ACC112 (cell line): ENCODE results near the gene E2F4.
A peak's percentile ranks its signal among the peaks of the same experiment; 100 is the strongest.

ENCODE experiments used
- H2AFZ ChIP-seq: fragments of 200-600 bp; sonication (generic); one replicate; pipeline ENCODE4 v1.6.0; 2017; ENCODE audit warnings: antibody characterized with exemption, low read length; ENCODE audit not compliant: unreplicated experiment
- H3K27ac ChIP-seq: fragments of 200-600 bp; sonication (generic); 2 replicates; pipeline ENCODE4 v1.5.1; 2014; ENCODE audit warnings: low read depth, mild to moderate bottlenecking, antibody characterized with exemption, low read length, moderate library complexity
- H3K27me3 ChIP-seq: fragments of 200-600 bp; sonication (generic); 2 replicates; pipeline ENCODE4 v1.6.1; 2014; ENCODE audit warnings: mild to moderate bottlenecking, antibody characterized with exemption, low read length, moderate library complexity, mixed read lengths; ENCODE audit not compliant: insufficient read depth
- H3K36me3 ChIP-seq: fragments of 200-600 bp; sonication (generic); 2 replicates; pipeline ENCODE4 v1.6.1; 2016; ENCODE audit warnings: mild to moderate bottlenecking, antibody characterized with exemption, low read length, moderate library complexity, mixed read lengths; ENCODE audit not compliant: insufficient read depth
- H3K4me1 ChIP-seq: fragments of 200-600 bp; sonication (generic); one replicate; pipeline ENCODE4 v1.6.1; 2016; ENCODE audit warnings: low read length, mixed read lengths; ENCODE audit not compliant: insufficient read depth, unreplicated experiment, control insufficient read depth
- H3K4me3 ChIP-seq: fragments of 200-600 bp; sonication (generic); 2 replicates; pipeline ENCODE4 v1.5.1; 2014; ENCODE audit warnings: mild to moderate bottlenecking, low read depth, low read length
- H3K79me2 ChIP-seq: fragments of 200-600 bp; sonication (generic); one replicate; pipeline ENCODE4 v1.6.0; 2016; ENCODE audit warnings: low read length; ENCODE audit not compliant: control insufficient read depth, unreplicated experiment, insufficient read depth

The E2F4 gene

GRCh38 chr16:67194260-67194659, 2.3 kb downstream of the E2F4 start:
- peaks cover 36% of the 10 kb centered on the region for H3K79me2 ChIP-seq
- H2AFZ ChIP-seq = no peak overlapping the region
- peaks cover 24% of the 10 kb centered on the region; the same call in 1 of the 2 replicates for H3K36me3 ChIP-seq
- no peak overlapping the region for H3K27ac ChIP-seq
- peaks cover 20% of the 10 kb centered on the region for H3K4me1 ChIP-seq
- no peaks in the 10 kb centered on the region for H3K27me3 ChIP-seq
- H3K4me3 ChIP-seq = peak overlapping the region; percentile 96; the same call in 1 of the 2 replicates

DNA sequence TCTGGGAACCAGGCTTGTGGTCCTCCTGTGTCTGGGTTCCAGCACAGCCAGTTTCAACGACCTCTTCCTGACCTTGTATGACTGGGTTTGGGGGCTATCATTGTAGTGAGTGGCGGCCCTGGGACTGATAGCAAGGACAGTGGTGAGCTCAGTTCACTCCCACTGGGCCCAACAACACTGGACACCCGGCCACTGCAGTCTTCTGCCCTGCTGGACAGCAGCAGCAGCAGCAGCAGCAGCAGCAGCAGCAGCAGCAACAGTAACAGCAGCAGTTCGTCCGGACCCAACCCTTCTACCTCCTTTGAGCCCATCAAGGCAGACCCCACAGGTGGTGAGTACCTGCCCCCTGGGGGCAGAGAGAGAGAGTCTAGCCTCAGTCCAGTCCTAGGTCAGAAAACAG, 3.7 kb downstream of the E2F4 start:
- no peaks in the 10 kb centered on the region for H3K27me3 ChIP-seq
- no peak overlapping the region for H3K27ac ChIP-seq
- peaks cover 25% of the 10 kb centered on the region; the same call in 1 of the 2 replicates for H3K36me3 ChIP-seq
- no peak overlapping the region for H2AFZ ChIP-seq
- H3K4me1 ChIP-seq = peaks cover 20% of the 10 kb centered on the region
- no peak overlapping the region for H3K4me3 ChIP-seq
- peaks cover 36% of the 10 kb centered on the region for H3K79me2 ChIP-seq

- Histone ChIP-seq H2AFZ (no peak overlapping the region), H3K79me2 (peaks cover 36% of the 10 kb centered on the region), H3K4me3 (no peak overlapping the region), H3K36me3 (peaks cover 26% of the 10 kb centered on the region; the same call in 1 of the 2 replicates), H3K27me3 (no peaks in the 10 kb centered on the region), H3K4me1 (peaks cover 16% of the 10 kb centered on the region), H3K27ac (no peak overlapping the region)
Measured at GRCh38 chr16:67196881-67197280, 4.9 kb downstream of the E2F4 start.

GRCh38 chr16:67197704-67198103, 5.7 kb downstream of the E2F4 start:
- H2AFZ ChIP-seq = no peak overlapping the region
- no peaks in the 10 kb centered on the region for H3K27me3 ChIP-seq
- peaks cover 29% of the 10 kb centered on the region for H3K79me2 ChIP-seq
- H3K36me3 ChIP-seq = peaks cover 26% of the 10 kb centered on the region; the same call in 1 of the 2 replicates
- H3K27ac ChIP-seq = no peak overlapping the region
- H3K4me1 ChIP-seq = peaks cover 16% of the 10 kb centered on the region
- H3K4me3 ChIP-seq = no peak overlapping the region

- peaks cover 26% of the 10 kb centered on the region; the same call in 1 of the 2 replicates for H3K36me3 ChIP-seq
- H3K4me1 ChIP-seq = peaks cover 11% of the 10 kb centered on the region
- no peak overlapping the region for H2AFZ ChIP-seq
- no peak overlapping the region for H3K27ac ChIP-seq
- H3K79me2 ChIP-seq = peaks cover 23% of the 10 kb centered on the region
- H3K4me3 ChIP-seq = no peak overlapping the region
- no peaks in the 10 kb centered on the region for H3K27me3 ChIP-seq
Measured at GRCh38 chr16:67198238-67198734, 6.3 kb downstream of the E2F4 start.

DNA sequence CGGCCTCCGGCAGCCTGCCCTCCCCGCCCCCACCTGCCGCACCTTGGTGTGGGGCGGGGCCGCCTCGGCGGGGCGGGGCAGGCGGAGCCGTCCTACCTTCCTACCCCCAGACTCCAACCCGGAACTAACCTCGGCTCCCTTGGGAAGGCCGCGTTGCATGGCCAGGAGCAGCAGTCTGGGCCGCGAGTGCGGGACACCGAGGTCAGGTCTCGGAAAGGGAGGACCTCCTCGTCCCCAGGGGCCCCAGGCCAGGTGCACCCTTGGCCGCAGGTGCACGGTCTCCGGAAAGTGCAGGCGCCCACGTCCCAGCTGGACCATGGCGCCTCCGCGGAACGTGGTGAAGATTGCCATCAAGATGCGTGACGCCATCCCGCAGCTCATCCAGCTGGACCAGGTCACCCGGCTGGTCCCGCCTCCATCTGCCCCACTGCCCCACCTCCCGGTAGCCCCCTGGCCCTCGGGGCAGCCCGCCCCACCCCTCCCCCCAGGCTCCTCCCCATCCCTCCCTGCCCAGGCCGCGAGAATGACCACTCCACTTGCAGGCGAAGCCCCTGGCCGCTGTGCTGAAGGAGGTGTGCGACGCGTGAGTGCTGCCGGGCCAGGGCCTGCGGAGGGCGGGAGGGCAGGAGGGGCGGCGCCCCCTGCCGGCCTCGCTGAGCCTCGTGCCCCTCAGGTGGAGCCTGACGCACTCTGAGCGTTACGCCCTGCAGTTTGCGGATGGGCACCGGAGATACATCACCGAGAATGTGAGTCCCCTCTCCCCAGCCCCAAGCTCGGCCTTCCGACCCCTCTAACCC, 7.3 kb downstream of the E2F4 start, which contains the start of gene ELMO3:
TSS of gene ELMO3 (plus strand) at position 121 of the 797 bp plus-strand sequence. CDS start at position 317, 196 bp downstream.
- Histone ChIP-seq H3K79me2 (peaks cover 14% of the 10 kb centered on the region), H3K36me3 (peaks cover 22% of the 10 kb centered on the region; the same call in 1 of the 2 replicates), H3K4me1 (peaks cover 2% of the 10 kb centered on the region), H3K4me3 (no peak within 1 kb of the TSS), H3K27me3 (no peaks in the 10 kb centered on the region), H3K27ac (no peak within 1 kb of the TSS), H2AFZ (no peak within 1 kb of the TSS)

DNA sequence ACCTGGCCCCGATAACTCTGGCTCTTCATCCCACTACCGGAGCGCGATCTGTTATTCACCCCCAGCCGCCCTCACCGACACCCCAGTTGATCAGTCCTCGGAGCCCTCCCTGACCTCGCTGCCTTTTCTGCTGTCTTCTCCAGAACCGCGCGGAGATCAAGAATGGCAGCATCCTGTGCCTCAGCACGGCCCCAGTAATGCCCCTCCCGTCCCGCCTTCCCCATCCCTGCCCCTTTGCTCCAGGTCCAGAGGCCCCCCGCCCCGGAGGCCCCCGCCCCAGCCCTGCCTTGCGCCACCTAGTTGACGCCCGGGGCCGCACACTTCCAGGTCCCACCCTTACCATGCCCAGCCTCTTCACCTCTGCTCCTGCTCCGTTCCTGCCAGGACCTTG, 7.8 kb downstream of the E2F4 start:
- Histone ChIP-seq H3K4me1 (no peaks in the 10 kb centered on the region), H3K27ac (no peak overlapping the region), H3K4me3 (no peak overlapping the region), H3K79me2 (peaks cover 9% of the 10 kb centered on the region), H3K27me3 (no peaks in the 10 kb centered on the region), H2AFZ (no peak overlapping the region), H3K36me3 (peaks cover 17% of the 10 kb centered on the region; the same call in 1 of the 2 replicates)

GRCh38 chr16:67200491-67200890, 8.5 kb downstream of the E2F4 start:
- Histone ChIP-seq H3K79me2 (peaks cover 7% of the 10 kb centered on the region), H3K27me3 (no peaks in the 10 kb centered on the region), H3K4me1 (no peaks in the 10 kb centered on the region), H3K4me3 (no peak overlapping the region), H3K36me3 (peaks cover 15% of the 10 kb centered on the region; the same call in 1 of the 2 replicates), H2AFZ (no peak overlapping the region), H3K27ac (no peak overlapping the region)

GRCh38 chr16:67201411-67202345, 9.7 kb downstream of the E2F4 start:
- H2AFZ ChIP-seq = no peak overlapping the region
- H3K4me1 ChIP-seq = peaks cover 5% of the 10 kb centered on the region
- H3K27ac ChIP-seq = no peak overlapping the region
- H3K4me3 ChIP-seq = no peak overlapping the region
- H3K79me2 ChIP-seq = no peaks in the 10 kb centered on the region
- no peaks in the 10 kb centered on the region for H3K27me3 ChIP-seq
- H3K36me3 ChIP-seq = peaks cover 7% of the 10 kb centered on the region; the same call in 1 of the 2 replicates

- H3K27me3 ChIP-seq = no peaks in the 10 kb centered on the region
- H3K36me3 ChIP-seq = peaks cover 7% of the 10 kb centered on the region; the same call in 1 of the 2 replicates
- H3K79me2 ChIP-seq = no peaks in the 10 kb centered on the region
- peaks cover 13% of the 10 kb centered on the region for H3K4me1 ChIP-seq
- H3K4me3 ChIP-seq = no peak overlapping the region
- H3K27ac ChIP-seq = no peak overlapping the region
- H2AFZ ChIP-seq = no peak overlapping the region
Measured at GRCh38 chr16:67202426-67202825, 10.5 kb downstream of the E2F4 start.
